DOHH2 (cell line): ENCODE data around the gene BSND.
"Not testable (repeated sequence)": the region's sequence is repeated elsewhere in the genome, so short reads cannot be mapped to it uniquely, and the experiment has no call there.

Experiments used
- H3F3A ChIP-seq: fragments of 200-600 bp; sonication (generic), shearing (Covaris generic); 2 replicates; pipeline ENCODE4 v1.6.0; 2016; ENCODE audit warnings: antibody characterized with exemption, mild to moderate bottlenecking; ENCODE audit not compliant: control insufficient read depth, insufficient read depth
- H3K27ac ChIP-seq: fragments of 200-600 bp; sonication (generic); 2 replicates; pipeline ENCODE4 v1.5.1; 2014; ENCODE audit warnings: low read depth, mild to moderate bottlenecking, low read length, moderate library complexity
- H3K27me3 ChIP-seq: fragments of 200-600 bp; sonication (generic); 2 replicates; pipeline ENCODE4 v1.6.1; 2014; ENCODE audit warnings: mild to moderate bottlenecking, low read length, mixed read lengths; ENCODE audit not compliant: control insufficient read depth
- H3K36me3 ChIP-seq: fragments of 200-600 bp; sonication (generic); 2 replicates; pipeline ENCODE4 v1.6.1; 2014; ENCODE audit warnings: mild to moderate bottlenecking, low read length, moderate library complexity, mixed read lengths; ENCODE audit not compliant: control insufficient read depth
- H3K4me1 ChIP-seq: fragments of 200-600 bp; sonication (generic); 2 replicates; pipeline ENCODE4 v1.6.1; 2014; ENCODE audit warnings: mild to moderate bottlenecking, low read length, mixed read lengths; ENCODE audit not compliant: control insufficient read depth
- H3K4me2 ChIP-seq: fragments of 200-600 bp; sonication (generic); 2 replicates; pipeline ENCODE4 v1.6.0; 2014; ENCODE audit warnings: mild to moderate bottlenecking, low read length, moderate library complexity
- H3K4me3 ChIP-seq: fragments of 200-600 bp; sonication (generic); 2 replicates; pipeline ENCODE4 v1.5.1; 2014; ENCODE audit warnings: mild to moderate bottlenecking, low read length, mixed read lengths
- H3K79me2 ChIP-seq: fragments of 200-600 bp; sonication (generic); 2 replicates; pipeline ENCODE4 v1.6.1; 2014; ENCODE audit warnings: mild to moderate bottlenecking, low read length, mixed read lengths; ENCODE audit not compliant: control insufficient read depth
- H3K9me2 ChIP-seq: fragments of 200-600 bp; sonication (generic); replicated peaks from 2 replicates; pipeline ENCODE4 v1.6.1; 2014; ENCODE audit warnings: mild to moderate bottlenecking, low read length, mixed read lengths; ENCODE audit not compliant: control insufficient read depth
- H3K9me3 ChIP-seq: fragments of 200-600 bp; sonication (generic); 2 replicates; pipeline ENCODE4 v1.6.1; 2014; ENCODE audit warnings: antibody characterized with exemption, low read length, mixed read lengths; ENCODE audit not compliant: control insufficient read depth, insufficient read depth
- H4K20me1 ChIP-seq: fragments of 200-600 bp; sonication (generic); 2 replicates; pipeline ENCODE4 v1.6.0; 2014; ENCODE audit warnings: low read depth, mild to moderate bottlenecking, antibody characterized with exemption, low read length, moderate library complexity; ENCODE audit not compliant: control insufficient read depth, insufficient read depth
- EZH2phosphoT487 ChIP-seq: fragments of 200-600 bp; sonication (generic); IDR thresholded peaks from 2 replicates; pipeline ENCODE4 v1.6.1; 2017; ENCODE audit warnings: borderline replicate concordance, mild to moderate bottlenecking, antibody characterized with exemption, low read length, moderate library complexity, mixed read lengths
- TF ChIP-seq, protein P1 (sequence below): fragments of 200-600 bp; sonication (generic); IDR thresholded peaks from one replicate; pipeline ENCODE4 v1.5.1; 2014; ENCODE audit warnings: antibody characterized with exemption, mild to moderate bottlenecking, low read depth, low read length; ENCODE audit not compliant: poor library complexity, severe bottlenecking

The BSND gene

DNA sequence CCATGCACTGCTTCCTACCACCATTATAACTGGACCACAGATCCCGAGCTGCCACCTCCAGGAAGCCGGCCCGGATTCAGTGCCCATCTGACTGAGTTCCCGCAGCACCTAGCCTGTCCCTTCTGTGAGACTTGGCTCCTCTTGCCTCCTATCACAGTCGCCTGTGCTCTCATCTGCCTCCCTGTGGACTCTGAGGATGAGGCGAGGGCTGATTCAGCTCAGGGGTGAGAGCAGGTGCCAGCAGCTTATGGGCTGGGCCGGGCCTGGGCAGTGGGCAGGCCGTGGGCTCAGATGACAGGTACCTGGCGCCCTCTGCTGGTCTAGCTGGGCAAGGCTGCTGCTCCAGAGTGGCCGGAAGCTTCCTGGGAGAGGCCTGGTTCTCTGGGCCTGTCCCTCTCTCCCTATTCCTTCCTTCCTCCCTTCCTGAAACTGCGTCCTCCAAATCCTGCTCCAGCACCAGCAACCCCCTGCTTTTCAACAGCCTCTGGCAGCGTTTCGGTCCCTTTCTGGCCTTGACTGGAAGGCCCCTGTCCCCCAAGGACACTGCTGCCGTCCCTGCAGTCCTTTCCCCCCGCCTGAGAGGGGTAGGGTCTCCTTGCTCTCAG lies 23.3 kb downstream of the BSND start:
- H3K4me2 ChIP-seq = no peak overlapping the region
- no peaks in the 10 kb centered on the region; the same call in 1 of the 2 replicates for H3K27me3 ChIP-seq
- no peaks in the 10 kb centered on the region for H3K79me2 ChIP-seq
- no peaks in the 10 kb centered on the region for H3K4me1 ChIP-seq
- no peaks in the 10 kb centered on the region for H4K20me1 ChIP-seq
- no peaks in the 10 kb centered on the region for H3K9me3 ChIP-seq
- no peak overlapping the region for H3K4me3 ChIP-seq
- H3K27ac ChIP-seq = no peak overlapping the region
- no peaks in the 10 kb centered on the region for H3F3A ChIP-seq
- H3K36me3 ChIP-seq = no peaks in the 10 kb centered on the region
- no peaks in the 10 kb centered on the region for H3K9me2 ChIP-seq
- TF ChIP-seq, protein P1, sequence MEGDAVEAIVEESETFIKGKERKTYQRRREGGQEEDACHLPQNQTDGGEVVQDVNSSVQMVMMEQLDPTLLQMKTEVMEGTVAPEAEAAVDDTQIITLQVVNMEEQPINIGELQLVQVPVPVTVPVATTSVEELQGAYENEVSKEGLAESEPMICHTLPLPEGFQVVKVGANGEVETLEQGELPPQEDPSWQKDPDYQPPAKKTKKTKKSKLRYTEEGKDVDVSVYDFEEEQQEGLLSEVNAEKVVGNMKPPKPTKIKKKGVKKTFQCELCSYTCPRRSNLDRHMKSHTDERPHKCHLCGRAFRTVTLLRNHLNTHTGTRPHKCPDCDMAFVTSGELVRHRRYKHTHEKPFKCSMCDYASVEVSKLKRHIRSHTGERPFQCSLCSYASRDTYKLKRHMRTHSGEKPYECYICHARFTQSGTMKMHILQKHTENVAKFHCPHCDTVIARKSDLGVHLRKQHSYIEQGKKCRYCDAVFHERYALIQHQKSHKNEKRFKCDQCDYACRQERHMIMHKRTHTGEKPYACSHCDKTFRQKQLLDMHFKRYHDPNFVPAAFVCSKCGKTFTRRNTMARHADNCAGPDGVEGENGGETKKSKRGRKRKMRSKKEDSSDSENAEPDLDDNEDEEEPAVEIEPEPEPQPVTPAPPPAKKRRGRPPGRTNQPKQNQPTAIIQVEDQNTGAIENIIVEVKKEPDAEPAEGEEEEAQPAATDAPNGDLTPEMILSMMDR = peak; percentile 94
- TF ChIP-seq EZH2phosphoT487 = no peak

DNA sequence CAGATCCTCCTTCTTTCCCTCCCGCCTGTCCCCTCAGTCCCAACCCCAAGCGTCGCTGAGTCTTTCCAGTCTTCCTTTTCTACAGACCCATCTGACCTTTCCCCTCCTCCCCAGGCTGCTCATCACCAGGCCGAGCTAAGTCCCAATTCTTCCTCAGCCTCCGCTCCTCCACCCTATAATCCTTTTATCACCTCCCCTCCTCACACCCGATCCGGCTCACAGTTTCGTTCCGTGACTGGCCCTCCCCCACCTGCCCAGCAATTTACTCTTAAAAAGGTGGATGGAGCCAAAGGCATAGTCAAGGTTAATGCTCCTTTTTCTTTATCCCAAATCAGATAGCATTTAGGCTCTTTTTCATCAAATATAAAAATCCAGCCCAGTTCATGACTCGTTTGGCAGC lies 25.4 kb downstream of the BSND start:
- H3K27me3 ChIP-seq, H3K79me2 ChIP-seq, H3K4me3 ChIP-seq, H3K4me1 ChIP-seq, H3K9me3 ChIP-seq, H3K4me2 ChIP-seq, H4K20me1 ChIP-seq, H3F3A ChIP-seq, H3K9me2 ChIP-seq, H3K36me3 ChIP-seq, H3K27ac ChIP-seq: not testable (repeated sequence)

DNA sequence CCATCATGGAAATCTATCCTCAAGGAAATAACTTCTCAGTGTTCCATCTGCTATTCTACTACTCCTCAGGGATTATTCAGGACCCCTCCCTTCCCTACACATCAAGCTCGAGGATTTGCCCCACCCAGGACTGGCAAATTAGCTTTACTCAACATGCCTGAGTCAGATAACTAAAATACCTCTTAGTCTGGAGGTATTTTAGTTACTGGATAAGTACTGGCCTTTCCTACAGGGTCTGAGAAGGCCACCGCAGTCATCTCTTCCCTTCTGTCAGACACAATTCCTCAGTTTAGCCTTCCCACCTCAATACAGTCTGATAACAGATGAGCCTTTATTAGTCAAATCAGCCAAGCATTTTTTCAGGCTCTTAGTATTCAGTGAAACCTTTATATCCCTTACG lies 27.9 kb downstream of the BSND start:
- not testable (repeated sequence) for H4K20me1 ChIP-seq, H3K9me2 ChIP-seq, H3K27ac ChIP-seq, H3F3A ChIP-seq, H3K4me3 ChIP-seq, H3K36me3 ChIP-seq, H3K27me3 ChIP-seq, H3K4me1 ChIP-seq, H3K9me3 ChIP-seq, H3K4me2 ChIP-seq, H3K79me2 ChIP-seq

DNA sequence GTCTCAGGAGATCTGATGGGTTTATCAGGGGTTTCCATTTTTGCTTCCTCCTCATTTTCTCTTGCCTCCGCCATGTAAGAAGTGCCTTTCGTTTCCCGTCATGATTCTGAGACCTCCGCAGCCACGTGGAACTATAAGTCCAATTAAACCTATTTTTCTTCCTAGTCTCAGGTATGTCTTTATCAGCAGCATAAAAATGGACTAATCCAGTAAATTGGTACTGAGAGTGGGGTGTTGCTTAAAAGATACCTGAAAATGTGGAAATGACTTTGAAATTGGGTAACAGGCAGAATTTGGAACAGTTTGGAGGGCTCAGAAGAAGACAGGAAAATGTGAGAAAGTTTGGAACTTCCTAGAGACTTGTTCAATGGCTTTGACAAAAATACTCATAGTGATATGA lies 32.4 kb downstream of the BSND start:
- H3K9me2 ChIP-seq, H3F3A ChIP-seq, H3K4me2 ChIP-seq, H3K79me2 ChIP-seq, H3K27ac ChIP-seq, H4K20me1 ChIP-seq, H3K9me3 ChIP-seq, H3K4me1 ChIP-seq, H3K36me3 ChIP-seq, H3K4me3 ChIP-seq: not testable (repeated sequence)
- peaks cover 23% of the 10 kb centered on the region for H3K27me3 ChIP-seq

DNA sequence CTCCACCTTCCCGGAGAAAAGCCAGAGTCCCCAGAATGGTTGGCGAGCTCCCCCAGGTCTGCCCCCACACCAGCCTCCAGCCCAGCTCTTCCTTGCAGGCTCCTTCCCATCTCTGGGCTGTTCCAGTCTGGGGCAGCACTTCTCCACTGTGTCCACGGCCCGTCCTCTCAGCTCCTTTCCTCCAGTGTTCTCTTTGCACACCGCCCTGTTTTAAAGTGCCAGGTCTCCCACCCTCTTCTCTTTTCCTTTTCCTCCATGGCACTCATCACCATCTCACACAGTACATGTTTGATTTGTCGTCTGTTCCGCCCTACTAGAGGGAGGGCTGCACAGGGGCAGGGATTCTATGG lies 34.5 kb downstream of the BSND start:
- Histone ChIP-seq H3K4me2 (no peak overlapping the region), H3F3A (no peaks in the 10 kb centered on the region), H3K9me3 (no peaks in the 10 kb centered on the region), H3K36me3 (no peaks in the 10 kb centered on the region), H3K27ac (no peak overlapping the region), H3K9me2 (no peaks in the 10 kb centered on the region), H3K4me3 (no peak overlapping the region), H4K20me1 (no peaks in the 10 kb centered on the region), H3K27me3 (peaks cover 24% of the 10 kb centered on the region), H3K4me1 (no peaks in the 10 kb centered on the region), H3K79me2 (no peaks in the 10 kb centered on the region)
- TF ChIP-seq EZH2phosphoT487 = no peak
- TF ChIP-seq, protein P1 = no peak
